HG03457 (cell line): ENCODE results near the gene CCR1.
"Not testable (repeated sequence)": the region's sequence is repeated elsewhere in the genome, so short reads cannot be mapped to it uniquely, and the experiment has no call there.

Source experiments
- ATAC-seq: cut with Tn5 transposase; IDR thresholded peaks from one replicate; pipeline ENCODE4 v1.9.1; 2021; ENCODE audit warnings: moderate number of reproducible peaks; ENCODE audit not compliant: unreplicated experiment

The CCR1 gene

GRCh38 chr3:46184469-46184868 is 23.6 kb downstream of the CCR1 start:
- ATAC-seq, result no peak

GRCh38 chr3:46183330-46183729 is 24.8 kb downstream of the CCR1 start:
- no peak for ATAC-seq

GRCh38 chr3:46168583-46169345 is 39.3 kb downstream of the CCR1 start:
- no peak for ATAC-seq

- no peak for ATAC-seq
Measured at GRCh38 chr3:46163556-46164041, 44.5 kb downstream of the CCR1 start.

GRCh38 chr3:46162975-46163555 is 45.0 kb downstream of the CCR1 start:
- no peak for ATAC-seq

GRCh38 chr3:46157685-46158084 is 50.4 kb downstream of the CCR1 start:
- not testable (repeated sequence) for ATAC-seq

GRCh38 chr3:46154311-46154710 is 53.8 kb downstream of the CCR1 start:
- ATAC-seq, result no peak
